Measurements from ENCODE around the gene ZNF66. TPM values are rescaled to one million over a fixed set of nuclear protein-coding genes. Genes with fewer than 3 reads are reported as not detected.

The ZNF66 gene
- polyA plus RNA-seq, 4 donors, result 1.4 to 5.0 TPM; not detected in 2

- DNase-seq (no peak), FAIRE-seq (no peak)
- no peaks in the 10 kb centered on the region for H3K27me3 ChIP-seq (ENCODE audit: control insufficient read depth in 3 of 3, insufficient read depth in 3 of 3, low read length in 3 of 3)
- no peak overlapping the region for H3K4me3 ChIP-seq (ENCODE audit: low read depth in 1 of 3, low read length in 3 of 3)
- no peaks in the 10 kb centered on the region for H3K4me1 ChIP-seq (ENCODE audit: control insufficient read depth in 3 of 3, insufficient read depth in 2 of 3, low read depth in 1 of 3, low read length in 2 of 3)
- H3K9me3 ChIP-seq (ENCODE audit: control insufficient read depth in 2 of 2, insufficient read depth in 1 of 2, low read depth in 1 of 2, low read length in 1 of 2), result peaks cover 0 to 27% of the 10 kb centered on the region in 2 donors
- 92 to 99% (median 95%) methylated on average over 3 of the region's 3 CpGs for WGBS, 3 donors
- H3K27ac ChIP-seq (ENCODE audit: low read depth in 1 of 3, low read length in 2 of 3), result no peak overlapping the region
- no peaks in the 10 kb centered on the region for H3K36me3 ChIP-seq (ENCODE audit: control insufficient read depth in 3 of 3, insufficient read depth in 2 of 3, low read depth in 1 of 3, low read length in 3 of 3)
These were observed 64.3 kb downstream of the ZNF66 start for GRCh38 chr19:20840371-20840770.

Other genes starting within 250 kb of the ZNF66 start
- 10 to 100 TPM in 1 of 4 donors, 1 to 10 TPM in 1, under 1 TPM in 2; 0.45 to 27.2 (median 2.4) TPM for gene ZNF737, start 210.5 kb upstream of the ZNF66 start, polyA plus RNA-seq
- 10 to 100 TPM in 1 of 4 donors, 1 to 10 TPM in 1, not detected in 2; 4.1 to 19.7 TPM for gene ZNF626, start 114.7 kb upstream of the ZNF66 start, polyA plus RNA-seq
- gene ZNF85, start 146.9 kb downstream of the ZNF66 start, polyA plus RNA-seq, result 10 to 100 TPM in 1 of 4 donors, 1 to 10 TPM in 1, under 1 TPM in 1, not detected in 1; 0.81 to 10.9 (median 2.9) TPM
- 10 to 100 TPM in 1 of 4 donors, 1 to 10 TPM in 3; 1.6 to 10.8 (median 2.8) TPM for gene ZNF430, start 244.4 kb downstream of the ZNF66 start, polyA plus RNA-seq